RWPE2 (cell line): ENCODE data around the gene MACO1.

Experiments
- ATAC-seq: fragments of 200-7000 bp; cut with Tn5 transposase; 3 replicates; pipeline ENCODE4 v1.9.1; 2021; ENCODE audit warnings: low read depth
- DNase-seq: peaks from one replicate; pipeline ENCODE4 v3.0.0-alpha.2; 2020; ENCODE audit warnings: low spot score
- H3K27ac ChIP-seq: fragments of 450-650 bp; 2 replicates; pipeline ENCODE4 v1.5.1; 2017; ENCODE audit warnings: mild to moderate bottlenecking; ENCODE audit not compliant: poor library complexity, severe bottlenecking
- H3K27me3 ChIP-seq: fragments of 250-450 bp; sonication (Bioruptor Pico); 2 replicates; pipeline ENCODE4 v1.5.1; 2021; ENCODE audit warnings: mild to moderate bottlenecking, moderate library complexity; ENCODE audit not compliant: insufficient read depth, poor library complexity, severe bottlenecking
- H3K36me3 ChIP-seq: fragments of 250-450 bp; sonication (Bioruptor Pico); 2 replicates; pipeline ENCODE4 v1.5.1; 2020; ENCODE audit warnings: low read depth, mild to moderate bottlenecking, moderate library complexity
- H3K4me1 ChIP-seq: fragments of 250-450 bp; sonication (Bioruptor Pico); 2 replicates; pipeline ENCODE4 v1.5.1; 2021; ENCODE audit warnings: mild to moderate bottlenecking, moderate library complexity; ENCODE audit not compliant: insufficient read depth, poor library complexity, severe bottlenecking
- H3K4me3 ChIP-seq: fragments of 250-450 bp; sonication (Bioruptor Pico); 2 replicates; pipeline ENCODE4 v1.5.1; 2021; ENCODE audit warnings: mild to moderate bottlenecking, moderate library complexity; ENCODE audit not compliant: severe bottlenecking
- H3K9me3 ChIP-seq: fragments of 250-450 bp; sonication (Bioruptor Pico); 2 replicates; pipeline ENCODE4 v1.5.1; 2021; ENCODE audit warnings: mild to moderate bottlenecking, moderate library complexity; ENCODE audit not compliant: severe bottlenecking
- CTCF ChIP-seq: fragments of 450-650 bp; IDR thresholded peaks from one replicate; pipeline ENCODE4 v1.5.1; 2017; ENCODE audit warnings: mild to moderate bottlenecking, moderate library complexity; ENCODE audit not compliant: poor library complexity, severe bottlenecking

MACO1 gene

GRCh38 chr1:25533775-25534409 is 103.2 kb downstream of the MACO1 start:
- no peaks in the 10 kb centered on the region for H3K9me3 ChIP-seq
- H3K27me3 ChIP-seq = no peaks in the 10 kb centered on the region
- ATAC-seq = no peak

DNA sequence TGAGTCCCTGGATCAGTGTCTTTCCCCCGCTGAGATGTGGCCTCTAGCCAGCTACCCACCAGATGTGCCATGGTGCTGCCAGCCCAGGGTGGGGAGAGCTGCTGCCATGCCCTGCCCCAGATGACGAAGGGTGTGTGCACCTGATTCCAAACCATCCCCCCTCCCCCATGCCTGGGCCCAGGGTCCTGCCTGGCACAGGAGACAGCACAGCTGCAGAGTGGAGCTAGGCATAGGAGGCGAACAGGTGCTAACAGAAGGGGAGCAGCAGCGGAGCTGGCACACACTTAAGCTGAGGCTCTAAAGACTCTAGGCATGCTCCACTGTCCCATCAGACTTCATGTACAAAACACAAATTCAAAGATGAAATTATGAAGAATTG is 103.7 kb downstream of the MACO1 start:
- Histone ChIP-seq H3K36me3 (no peaks in the 10 kb centered on the region), H3K27ac (no peak overlapping the region), H3K27me3 (no peaks in the 10 kb centered on the region), H3K4me3 (no peak overlapping the region), H3K9me3 (no peaks in the 10 kb centered on the region), H3K4me1 (no peaks in the 10 kb centered on the region)
- DNase-seq = no peak
- TF ChIP-seq CTCF = no peak
- no peak for ATAC-seq

More at GRCh38 chr1:25533775-25534409, 103.2 kb downstream of the MACO1 start:
- no peak for DNase-seq
- no peak for TF ChIP-seq CTCF
- Histone ChIP-seq H3K27ac (no peak overlapping the region), H3K4me1 (no peaks in the 10 kb centered on the region), H3K36me3 (no peaks in the 10 kb centered on the region), H3K4me3 (no peak overlapping the region)

DNA sequence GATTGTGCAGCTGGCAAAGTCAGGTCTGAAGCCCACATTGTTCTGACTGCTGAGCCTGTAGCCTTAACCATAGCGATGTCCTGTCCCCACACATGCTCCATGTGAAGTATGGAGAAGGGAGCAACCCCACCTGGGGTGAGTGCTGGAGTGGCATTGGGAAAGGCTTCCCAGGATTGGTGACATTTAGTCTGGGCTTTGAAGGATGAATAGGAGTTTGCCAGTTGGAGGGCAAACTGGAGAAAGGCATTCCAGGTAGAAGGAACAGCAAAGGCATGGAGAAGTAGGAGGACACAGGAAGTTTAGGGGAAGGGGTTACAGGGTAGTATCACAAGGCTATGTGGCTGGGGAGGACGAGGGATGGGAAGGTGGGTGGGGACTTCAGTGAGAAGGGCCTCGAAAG is 105.4 kb downstream of the MACO1 start:
- no peak for TF ChIP-seq CTCF
- Histone ChIP-seq H3K27me3 (no peaks in the 10 kb centered on the region), H3K9me3 (no peaks in the 10 kb centered on the region), H3K36me3 (no peaks in the 10 kb centered on the region), H3K27ac (no peak overlapping the region), H3K4me3 (no peak overlapping the region), H3K4me1 (no peaks in the 10 kb centered on the region)
- DNase-seq = no peak
- ATAC-seq = no peak

GRCh38 chr1:25537153-25537831 is 106.6 kb downstream of the MACO1 start:
- no peak for DNase-seq
- no peak for TF ChIP-seq CTCF
- no peak overlapping the region for H3K27ac ChIP-seq
- no peaks in the 10 kb centered on the region for H3K27me3 ChIP-seq
- ATAC-seq = no peak
- H3K9me3 ChIP-seq = no peaks in the 10 kb centered on the region
- no peaks in the 10 kb centered on the region for H3K4me1 ChIP-seq
- no peak overlapping the region for H3K4me3 ChIP-seq
- no peaks in the 10 kb centered on the region for H3K36me3 ChIP-seq

DNA sequence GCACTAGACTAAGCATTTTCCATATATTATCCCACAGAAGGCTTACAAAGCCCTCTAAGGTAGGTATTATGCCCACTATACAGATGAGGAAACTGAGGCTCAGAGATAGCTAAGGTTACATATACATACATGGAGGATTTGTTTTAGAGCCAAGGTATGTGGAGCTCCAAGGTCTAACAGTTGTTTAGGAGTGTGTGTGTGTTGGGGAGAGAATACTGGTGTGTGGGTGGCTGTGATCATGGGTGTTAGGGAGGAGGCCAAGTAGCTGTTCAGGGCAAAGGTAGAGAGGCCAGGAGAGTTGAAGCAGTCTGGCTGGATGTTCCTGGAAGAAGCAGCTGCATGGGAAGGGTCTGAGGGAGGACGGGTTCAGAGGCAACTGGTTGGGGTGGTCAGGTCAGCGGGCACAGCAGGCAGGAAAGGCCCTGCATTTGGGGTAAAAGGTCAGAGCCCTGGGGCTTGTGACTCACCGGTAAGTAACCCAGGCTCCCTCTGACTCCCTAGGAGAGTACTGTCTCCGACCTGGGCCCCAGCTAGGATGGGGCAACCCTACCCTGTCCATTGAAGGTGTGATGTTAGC is 107.6 kb downstream of the MACO1 start:
- no peak for TF ChIP-seq CTCF
- H3K27ac ChIP-seq = no peak overlapping the region
- H3K27me3 ChIP-seq = no peaks in the 10 kb centered on the region
- no peak for DNase-seq
- no peak overlapping the region for H3K4me3 ChIP-seq
- H3K9me3 ChIP-seq = no peaks in the 10 kb centered on the region
- no peaks in the 10 kb centered on the region for H3K36me3 ChIP-seq
- peak; percentile 63 for ATAC-seq
- H3K4me1 ChIP-seq = no peaks in the 10 kb centered on the region
